Brain microvascular endothelial cell (primary cell): ENCODE measurements around the gene FCF1.
"Not testable (repeated sequence)": the region's sequence is repeated elsewhere in the genome, so short reads cannot be mapped to it uniquely, and the experiment has no call there.

Experiments used
- DNase-seq: peaks from one replicate; pipeline ENCODE4 v3.0.0-alpha.2; 2020
- H3K27ac ChIP-seq: fragments of 250-450 bp; sonication (Bioruptor Pico); 2 replicates; pipeline ENCODE4 v1.5.1; 2020; ENCODE audit warnings: mild to moderate bottlenecking, moderate library complexity
- H3K27me3 ChIP-seq: fragments of 250-450 bp; sonication (Bioruptor Pico); replicated peaks from 2 replicates; pipeline ENCODE4 v1.5.1; 2020; ENCODE audit warnings: mild to moderate bottlenecking
- H3K36me3 ChIP-seq: fragments of 250-450 bp; sonication (Bioruptor Pico); replicated peaks from 2 replicates; pipeline ENCODE4 v1.5.1; 2020; ENCODE audit warnings: mild to moderate bottlenecking
- H3K4me3 ChIP-seq: 2 replicates; pipeline ENCODE4 v1.5.1; 2011; ENCODE audit warnings: low read depth, mild to moderate bottlenecking, control low read depth, low read length, moderate library complexity
- in situ Hi-C: cut with HindIII; loops from 2 replicates; pipeline ENCODE4 v1.10.0; 2017; ENCODE audit warnings: low sequenced_read_pairs, low pct_ligation_motif_present
- TF ChIP-seq, protein P1 (sequence below): IDR thresholded peaks from 2 replicates; pipeline ENCODE4 v1.5.1; 2011; ENCODE audit warnings: low read depth, mild to moderate bottlenecking, moderate library complexity, low read length, control low read depth, inconsistent platforms; ENCODE audit errors: missing control alignments

The FCF1 gene

DNA sequence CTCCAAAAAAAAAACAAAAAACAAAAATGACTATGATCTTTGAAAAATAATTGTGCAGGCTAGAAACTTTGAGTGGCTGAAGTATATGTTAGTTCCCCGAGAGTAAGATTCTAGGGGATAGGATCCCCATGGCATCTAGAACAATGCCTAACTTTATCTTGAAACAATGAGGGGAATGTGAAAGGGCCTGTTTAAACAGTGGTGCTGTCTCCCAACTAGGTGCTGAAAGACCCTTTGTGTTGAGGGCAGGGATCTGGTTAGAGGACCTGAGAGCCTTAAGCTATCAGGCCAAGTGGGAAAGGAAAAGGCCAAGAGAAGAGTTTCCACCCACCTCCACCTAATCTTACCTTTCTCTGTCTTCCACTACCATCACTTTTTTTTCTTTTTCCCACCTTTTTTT lies 43.4 kb downstream of the FCF1 start:
- Histone ChIP-seq H3K27ac (no peak overlapping the region), H3K4me3 (no peak overlapping the region), H3K27me3 (no peaks in the 10 kb centered on the region), H3K36me3 (no peaks in the 10 kb centered on the region)
- in situ Hi-C loops, result no loop called here
- no peak for DNase-seq
- TF ChIP-seq, protein P1, sequence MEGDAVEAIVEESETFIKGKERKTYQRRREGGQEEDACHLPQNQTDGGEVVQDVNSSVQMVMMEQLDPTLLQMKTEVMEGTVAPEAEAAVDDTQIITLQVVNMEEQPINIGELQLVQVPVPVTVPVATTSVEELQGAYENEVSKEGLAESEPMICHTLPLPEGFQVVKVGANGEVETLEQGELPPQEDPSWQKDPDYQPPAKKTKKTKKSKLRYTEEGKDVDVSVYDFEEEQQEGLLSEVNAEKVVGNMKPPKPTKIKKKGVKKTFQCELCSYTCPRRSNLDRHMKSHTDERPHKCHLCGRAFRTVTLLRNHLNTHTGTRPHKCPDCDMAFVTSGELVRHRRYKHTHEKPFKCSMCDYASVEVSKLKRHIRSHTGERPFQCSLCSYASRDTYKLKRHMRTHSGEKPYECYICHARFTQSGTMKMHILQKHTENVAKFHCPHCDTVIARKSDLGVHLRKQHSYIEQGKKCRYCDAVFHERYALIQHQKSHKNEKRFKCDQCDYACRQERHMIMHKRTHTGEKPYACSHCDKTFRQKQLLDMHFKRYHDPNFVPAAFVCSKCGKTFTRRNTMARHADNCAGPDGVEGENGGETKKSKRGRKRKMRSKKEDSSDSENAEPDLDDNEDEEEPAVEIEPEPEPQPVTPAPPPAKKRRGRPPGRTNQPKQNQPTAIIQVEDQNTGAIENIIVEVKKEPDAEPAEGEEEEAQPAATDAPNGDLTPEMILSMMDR, result no peak

DNA sequence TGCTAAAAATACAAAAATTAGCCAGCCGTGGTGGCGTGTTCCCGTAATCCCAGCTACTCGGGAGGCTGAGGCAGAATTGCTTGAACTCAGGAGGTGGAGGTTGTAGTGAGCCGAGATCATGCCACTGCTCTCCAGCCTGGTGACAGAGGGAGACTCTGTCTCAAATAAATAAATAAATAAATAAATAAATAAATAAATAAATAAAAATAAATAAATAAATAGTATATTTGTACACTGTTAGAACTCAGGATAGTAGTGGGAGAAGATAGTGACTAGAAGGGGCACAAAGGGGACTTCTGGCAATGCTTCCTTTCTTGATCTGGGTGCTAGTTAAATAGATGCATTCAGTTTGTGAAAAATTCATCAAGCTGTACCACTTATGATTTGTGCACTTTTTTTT lies 45.6 kb downstream of the FCF1 start:
- H3K27me3 ChIP-seq, H3K4me3 ChIP-seq, in situ Hi-C loops, H3K36me3 ChIP-seq, H3K27ac ChIP-seq, DNase-seq: not testable (repeated sequence)

DNA sequence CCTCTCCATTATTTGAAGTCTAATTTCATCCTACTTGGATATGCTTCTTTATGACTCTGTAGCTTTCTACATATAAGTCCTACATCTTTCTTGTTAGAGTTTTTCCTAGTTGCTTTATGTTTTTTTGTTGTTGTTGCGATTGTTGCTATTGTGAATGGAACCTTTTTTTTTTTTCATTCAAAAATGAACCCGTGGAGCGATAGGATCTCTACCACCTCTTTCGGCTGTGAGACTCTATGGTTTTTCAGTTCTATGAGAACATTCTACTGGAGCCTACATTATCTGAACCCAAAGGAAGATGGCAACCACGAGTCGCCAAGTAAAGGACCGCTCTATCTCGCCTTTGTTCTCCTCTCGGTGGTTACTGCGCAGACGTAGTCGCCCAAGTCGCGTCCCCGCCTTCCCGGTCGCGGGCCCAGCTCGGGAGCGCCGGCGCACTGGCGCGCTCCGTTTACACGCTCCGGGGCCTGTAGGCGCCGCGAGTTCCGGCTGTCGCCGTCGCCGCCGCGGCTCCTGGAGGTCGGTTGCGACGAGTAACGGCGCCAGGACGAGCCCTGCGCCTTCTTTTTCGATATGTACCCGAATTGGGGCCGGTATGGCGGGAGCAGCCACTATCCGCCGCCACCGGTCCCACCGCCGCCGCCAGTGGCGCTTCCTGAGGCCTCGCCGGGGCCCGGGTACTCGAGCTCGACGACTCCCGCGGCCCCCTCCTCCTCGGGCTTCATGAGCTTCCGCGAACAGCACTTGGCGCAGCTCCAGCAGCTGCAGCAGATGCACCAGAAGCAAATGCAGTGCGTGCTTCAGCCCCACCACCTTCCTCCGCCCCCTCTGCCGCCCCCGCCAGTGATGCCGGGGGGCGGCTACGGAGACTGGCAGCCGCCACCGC lies 50.2 kb downstream of the FCF1 start, which contains the start of gene YLPM1:
YLPM1 (plus strand) TSS at position 400 of the 886 bp plus-strand sequence; CDS start at position 574, 174 bp downstream.
- peak within 1 kb of the TSS; percentile 72 for H3K27ac ChIP-seq
- no peaks in the 10 kb centered on the region for H3K27me3 ChIP-seq
- H3K36me3 ChIP-seq, result no peaks in the 10 kb centered on the region
- DNase-seq, result peak; percentile 96
- TF ChIP-seq, protein P1, result peak; percentile 62
- in situ Hi-C loops, result no loop called here
- peak within 1 kb of the TSS; percentile 86 for H3K4me3 ChIP-seq

DNA sequence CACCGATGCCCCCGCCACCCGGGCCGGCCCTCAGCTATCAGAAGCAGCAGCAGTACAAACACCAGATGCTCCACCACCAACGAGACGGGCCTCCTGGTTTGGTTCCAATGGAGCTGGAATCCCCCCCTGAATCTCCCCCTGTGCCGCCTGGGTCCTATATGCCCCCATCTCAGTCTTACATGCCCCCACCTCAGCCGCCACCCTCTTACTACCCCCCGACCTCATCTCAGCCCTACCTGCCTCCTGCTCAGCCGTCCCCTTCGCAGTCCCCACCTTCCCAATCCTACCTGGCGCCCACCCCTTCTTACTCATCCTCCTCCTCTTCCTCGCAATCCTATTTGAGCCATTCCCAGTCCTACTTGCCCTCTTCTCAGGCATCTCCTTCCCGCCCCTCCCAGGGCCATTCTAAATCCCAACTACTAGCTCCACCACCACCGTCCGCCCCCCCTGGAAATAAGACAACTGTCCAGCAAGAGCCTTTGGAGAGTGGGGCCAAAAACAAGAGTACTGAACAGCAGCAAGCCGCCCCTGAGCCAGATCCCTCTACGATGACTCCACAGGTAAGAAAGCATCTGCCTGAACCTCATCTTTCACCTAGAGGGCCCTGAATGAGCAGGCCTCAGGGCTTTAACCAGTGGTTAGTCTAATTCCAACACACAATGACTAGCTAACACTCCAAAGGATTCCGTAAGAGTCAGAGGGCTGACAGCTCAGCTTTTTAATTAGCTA lies 51.0 kb downstream of the FCF1 start:
- DNase-seq, result peak; percentile 14
- Histone ChIP-seq H3K27ac (peak overlapping the region; percentile 72), H3K4me3 (peak overlapping the region; percentile 86), H3K36me3 (no peaks in the 10 kb centered on the region), H3K27me3 (no peaks in the 10 kb centered on the region)
- TF ChIP-seq, protein P1, result no peak
- in situ Hi-C loops, result no loop called here

DNA sequence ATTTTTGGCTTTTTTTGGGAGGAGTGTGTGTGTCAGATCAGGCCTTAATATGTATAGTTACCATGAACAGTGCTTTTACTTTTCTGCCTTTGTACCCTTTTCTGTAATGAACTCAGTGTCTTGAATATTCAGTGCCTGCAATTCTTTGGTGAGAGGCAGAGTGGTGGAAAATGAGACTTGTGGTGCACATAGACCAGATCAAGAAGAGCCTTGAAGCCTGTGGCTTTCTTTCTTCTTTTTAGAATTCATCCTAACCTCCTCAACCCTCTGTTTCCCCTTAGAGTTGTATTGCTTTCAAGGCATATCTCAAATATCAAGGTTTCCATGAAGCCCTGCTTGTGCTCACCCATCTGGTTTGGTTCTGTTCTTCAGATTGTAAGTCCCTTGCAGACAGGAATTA lies 52.8 kb downstream of the FCF1 start:
- no peak for DNase-seq
- no peaks in the 10 kb centered on the region for H3K27me3 ChIP-seq
- TF ChIP-seq, protein P1, result no peak
- in situ Hi-C loops, result no loop called here
- H3K4me3 ChIP-seq, result peak overlapping the region; percentile 86
- no peak overlapping the region for H3K27ac ChIP-seq
- no peaks in the 10 kb centered on the region for H3K36me3 ChIP-seq

DNA sequence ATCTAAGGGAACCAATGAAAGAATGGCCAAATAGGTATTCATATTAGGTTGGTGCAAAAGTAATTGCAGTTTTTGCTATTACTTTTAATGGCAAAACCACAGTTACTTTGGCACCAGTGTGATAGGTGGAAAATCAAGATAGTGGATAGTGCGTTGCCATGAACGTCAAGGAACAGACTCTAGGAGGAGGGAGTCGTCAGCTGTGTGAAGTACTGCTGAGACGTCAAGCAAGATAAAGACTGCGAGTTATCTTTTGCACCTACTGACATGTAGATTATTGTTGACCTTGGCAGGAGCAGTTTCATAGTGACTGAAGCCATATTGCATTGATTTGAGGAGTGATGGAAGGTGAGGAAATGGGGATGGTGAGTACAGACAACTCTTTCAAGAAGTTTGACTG lies 58.5 kb downstream of the FCF1 start:
- Histone ChIP-seq H3K27ac (no peak overlapping the region), H3K4me3 (no peak overlapping the region), H3K27me3 (no peaks in the 10 kb centered on the region), H3K36me3 (no peaks in the 10 kb centered on the region)
- TF ChIP-seq, protein P1, result no peak
- no peak for DNase-seq
- in situ Hi-C loops, result no loop called here
